K562 (cell line): ENCODE data around the gene GTF3C4. TPM values are rescaled to one million over a fixed set of nuclear protein-coding genes. Genes with fewer than 3 reads are reported as not detected.

ENCODE experiments used
- ATAC-seq: fragments of 200-7000 bp; cut with Tn5 transposase; 3 replicates; pipeline ENCODE4 v1.9.1; 2020; ENCODE audit warnings: moderate library complexity
- BruUV-seq: library from RNA; stranded (reverse); fragments of 400-500 nt; replicated peaks from 2 replicates; lab custom pipeline; 2021; lab: Mats Ljungman, UMichigan
- CTCF ChIA-PET: fragments of 300-600 bp; formaldehyde crosslinking; extraction: SDS; loops from one replicate; lab custom pipeline; 2021; ENCODE audit warnings: low intra/inter-chr PET ratio; lab: Yijun Ruan, JAX
- POLR2A ChIA-PET: fragments of 300-600, 350-650 bp; sonication (Branson Sonifier 250); formaldehyde crosslinking; extraction: SDS; loops from one replicate; lab custom pipeline; 2021; ENCODE audit warnings: antibody characterized with exemption, inconsistent platforms; lab: Yijun Ruan, JAX
- DNase-seq, 4 experiments: peaks; one replicate each; pipeline versions ENCODE4 v3.0.0 to v3.0.0-alpha.2; 2011 to 2018; ENCODE audit warnings: low spot score in 3 of 4, mixed read lengths in 3 of 4; ENCODE audit errors: extremely low read depth in 1 of 4
- FAIRE-seq: peaks from 2 replicates; lab custom pipeline; 2011; peaks lifted over from hg19 to GRCh38; lab: Jason Lieb, UNC
- H2AFZ ChIP-seq: 2 replicates; pipeline ENCODE4 v1.6.0; 2011; ENCODE audit warnings: low read depth, low read length, control low read depth, inconsistent platforms
- H3K27ac ChIP-seq: fragments of 200-600 bp; 3 replicates; pipeline ENCODE4 v1.8.0; 2011; ENCODE audit warnings: low read depth, mild to moderate bottlenecking, control low read depth, inconsistent platforms, low read length, moderate library complexity, mixed read lengths; ENCODE audit errors: extremely low read depth
- H3K27me3 ChIP-seq, 2 experiments: fragments of 300-600 bp in 1 of 2; 2 replicates in 1 of 2; 3 replicates in 1 of 2; pipeline versions ENCODE4 v1.6.0 to v1.8.0; 2011; ENCODE audit warnings: inconsistent platforms in 2 of 2, low read length in 2 of 2, mild to moderate bottlenecking in 1 of 2, mixed read lengths in 1 of 2, moderate library complexity in 1 of 2; ENCODE audit not compliant: control insufficient read depth in 2 of 2, insufficient read depth in 2 of 2
- H3K36me3 ChIP-seq: fragments of 300-600 bp; 3 replicates; pipeline ENCODE4 v1.8.0; 2011; ENCODE audit warnings: mild to moderate bottlenecking, low read length, inconsistent platforms; ENCODE audit not compliant: control insufficient read depth, insufficient read depth
- H3K4me1 ChIP-seq, 2 experiments: fragments of 200-600 bp in 1 of 2; replicated peaks in 1 of 2; 2 replicates in 1 of 2; 3 replicates in 1 of 2; pipeline versions ENCODE4 v1.5.1 to v1.8.0; 2011; ENCODE audit warnings: inconsistent platforms in 2 of 2, low read length in 2 of 2, mild to moderate bottlenecking in 1 of 2, mixed read lengths in 1 of 2, moderate library complexity in 1 of 2; ENCODE audit not compliant: control insufficient read depth in 2 of 2, insufficient read depth in 2 of 2
- H3K4me2 ChIP-seq: 2 replicates; pipeline ENCODE4 v1.6.1; 2011; ENCODE audit warnings: low read length, control low read depth, inconsistent platforms, mixed read lengths; ENCODE audit not compliant: insufficient read depth
- H3K4me3 ChIP-seq: fragments of 200-600 bp; sonication (generic), shearing (Covaris generic); 2 replicates; pipeline ENCODE4 v1.5.1; 2016; ENCODE audit warnings: control low read depth, inconsistent platforms
- H3K79me2 ChIP-seq: fragments of 200-600 bp; 3 replicates; pipeline ENCODE4 v1.8.0; 2011; ENCODE audit warnings: low read length, inconsistent platforms; ENCODE audit not compliant: control insufficient read depth, insufficient read depth
- H3K9ac ChIP-seq, 2 experiments: 2 replicates each; pipeline versions ENCODE4 v1.6.0 to v1.6.1; 2011; ENCODE audit warnings: low read depth in 2 of 2, low read length in 2 of 2, control low read depth in 1 of 2, inconsistent platforms in 1 of 2, mild to moderate bottlenecking in 1 of 2, mixed read lengths in 1 of 2; ENCODE audit not compliant: insufficient read depth in 1 of 2
- H3K9me1 ChIP-seq: one replicate; pipeline ENCODE4 v1.6.0; 2011; ENCODE audit warnings: inconsistent platforms, mild to moderate bottlenecking, low read length, moderate library complexity; ENCODE audit not compliant: control insufficient read depth, insufficient read depth
- H3K9me3 ChIP-seq: replicated peaks from 2 replicates; pipeline ENCODE4 v1.5.1; 2011; ENCODE audit warnings: low read depth, low read length, inconsistent platforms; ENCODE audit not compliant: control insufficient read depth, insufficient read depth
- H4K20me1 ChIP-seq: replicated peaks from 2 replicates; pipeline ENCODE4 v1.6.1; 2011; ENCODE audit warnings: low read length, inconsistent platforms, mixed read lengths; ENCODE audit not compliant: control insufficient read depth, insufficient read depth
- CBX5 ChIP-seq: IDR thresholded peaks from 2 replicates; pipeline ENCODE4 v1.6.1; 2014; ENCODE audit warnings: low read depth, borderline replicate concordance
- CTCFL ChIP-seq: IDR thresholded peaks from 2 replicates; pipeline ENCODE4 v1.6.1; 2011; ENCODE audit warnings: borderline replicate concordance, low read depth, mild to moderate bottlenecking, moderate library complexity, low read length; ENCODE audit not compliant: insufficient read depth, poor library complexity, severe bottlenecking
- EZH2 ChIP-seq: IDR thresholded peaks from 2 replicates; pipeline ENCODE4 v1.6.1; 2012; ENCODE audit warnings: low read depth, mild to moderate bottlenecking, inconsistent platforms, low read length, borderline replicate concordance
- NELFE ChIP-seq: IDR thresholded peaks from 2 replicates; pipeline ENCODE4 v1.6.1; 2011; ENCODE audit warnings: mild to moderate bottlenecking; ENCODE audit not compliant: insufficient read depth, insufficient read length
- NFXL1 ChIP-seq: fragments of 450-650 bp; formaldehyde crosslinking; IDR thresholded peaks from 2 replicates; pipeline ENCODE4 v1.4.0; 2021; ENCODE audit warnings: mild to moderate bottlenecking
- RBM39 ChIP-seq: fragments of 200-400 bp; formaldehyde crosslinking; optimal IDR thresholded peaks from 2 replicates; pipeline ENCODE3; 2018; ENCODE audit warnings: low read depth, low read length
- SMARCA4 ChIP-seq: fragments of 450-650 bp; IDR thresholded peaks from 2 replicates; pipeline ENCODE4 v1.6.1; 2016
- TBP ChIP-seq: optimal IDR thresholded peaks from 2 replicates; pipeline ENCODE3; 2011; ENCODE audit warnings: low read depth, low read length, improper control_type of control experiment
- ZNF436 ChIP-seq: fragments of 250-450, 450-650 bp; sonication (Bioruptor Pico); formaldehyde crosslinking; IDR thresholded peaks from 2 replicates; pipeline ENCODE4 v1.7.0; 2020; ENCODE audit warnings: mild to moderate bottlenecking
- ZNF766 ChIP-seq: fragments of 200-800 bp; sonication (Bioruptor generic); conservative IDR thresholded peaks from 2 replicates; pipeline ENCODE4 v1.6.1; 2016; ENCODE audit warnings: missing genetic modification characterization, missing compliant biosample characterization
- WGBS: fragments of 100-300 bp; shearing (Covaris generic); methylation state at CpG from one replicate; pipeline ENCODE4 v1.1.6; 2016; ENCODE audit warnings: low coverage, mixed read lengths; ENCODE audit not compliant: insufficient coverage; ENCODE audit errors: missing lambda C conversion rate; 5-methylcytosine and 5-hydroxymethylcytosine counted together
- in situ Hi-C: fragments of 300-500 bp; cut with MboI; formaldehyde crosslinking; loops from 4 replicates; pipeline ENCODE4 v1.15.0; 2018; ENCODE audit warnings: inconsistent platforms, mixed read lengths
- intact Hi-C: fragments of 100-400 bp; cut with micrococcal nuclease; formaldehyde crosslinking; loops from 2 replicates; pipeline ENCODE4 v1.14.2; 2022
- polyA plus RNA-seq, 8 experiments: library from polyadenylated mRNA; depleted of rRNA in 4 of 8; stranded (reverse) in 5 of 8; unstranded in 3 of 8; fragments of >200 nt; fragmentation: Nextera tagmentation in 2 of 8; fragmentation: Illumina TruSeq in 1 of 8; extraction: Ambion mirVana in 2 of 8; extraction: Trizol in 1 of 8; gene quantifications; 2 replicates each; pipeline versions ENCODE4 v1.2.1 to v1.2.3, GENCODE V29; 2011 to 2014; ENCODE audit warnings: inconsistent platforms in 1 of 8, missing spikeins in 1 of 8
- total RNA-seq, 7 experiments: library from RNA; depleted of rRNA in 6 of 7; stranded (reverse); fragments of >200 nt in 6 of 7; fragmentation: Illumina TruSeq in 2 of 7; extraction: Trizol in 2 of 7; gene quantifications; 2 replicates each; pipeline versions ENCODE4 v1.2.1 to v1.2.3, GENCODE V29; 2011 to 2021; ENCODE audit warnings: low replicate concordance in 1 of 7

GTF3C4 gene
- total and polyA plus RNA-seq, 9 of the 15 experiments (the other 6 are each of a cell fraction or from before 2014, with no cell fraction given) = 3.9 to 20.0 (median 12.2) TPM

- no peak for DNase-seq
- ChIA-PET POLR2A (interaction anchor here (0.8 to 1.0 kb wide), 3 partner anchors 8 to 121 kb away, joined by 3 to 5 read pairs (median 3); partner anchors contain the start of gene GTF3C4), CTCF (no interaction called here)
- no peak for TF ChIP-seq RBM39
- no peak for TF ChIP-seq CTCFL
- TF ChIP-seq CBX5 = no peak
- TF ChIP-seq TBP = no peak
- TF ChIP-seq ZNF766 (CRISPR knock-in tag) = no peak
- TF ChIP-seq SMARCA4 = no peak
- TF ChIP-seq ZNF436 (CRISPR knock-in tag) = no peak
- no peak for TF ChIP-seq EZH2
- TF ChIP-seq NFXL1 (CRISPR knock-in tag) = no peak
- TF ChIP-seq NELFE = no peak
- H3K4me1 ChIP-seq = peaks cover 0 to under 1% of the 10 kb centered on the region in 2 experiments; a peak in 2 of 5 replicates
- H3K36me3 ChIP-seq = peaks cover 79% of the 10 kb centered on the region
- H3K4me3 ChIP-seq = no peak overlapping the region
- no peaks in the 10 kb centered on the region for H3K27me3 ChIP-seq
- H4K20me1 ChIP-seq = no peaks in the 10 kb centered on the region
- intact Hi-C loops = loop anchor here (10.0 kb wide), 1 partner anchor 132 kb away; no protein-coding TSS in a partner anchor
- FAIRE-seq = no peak
- H3K27ac ChIP-seq = no peak overlapping the region
- no peaks in the 10 kb centered on the region for H3K9me3 ChIP-seq
- in situ Hi-C loops = no loop called here
- H3K9me1 ChIP-seq = no peaks in the 10 kb centered on the region
- BruUV-seq = no TSS peak
- H2AFZ ChIP-seq = no peak overlapping the region
- H3K4me2 ChIP-seq = no peak overlapping the region
- ATAC-seq = no peak
- H3K9ac ChIP-seq = no peak overlapping the region
- 82% methylated on average over 9 of the region's 11 CpGs for WGBS
- peaks cover 38% of the 10 kb centered on the region for H3K79me2 ChIP-seq
Measured at GRCh38 chr9:132663117-132663516, 7.1 kb upstream of the GTF3C4 start.
